ENCODE data around the gene PDE6D.

Gene PDE6D

GRCh38 chr2:231785413-231785812 lies 4.3 kb upstream of the PDE6D start:
- Histone ChIP-seq H3K36me3 (ENCODE audit: control insufficient read depth, insufficient read depth, low read length) (peaks cover 2% of the 10 kb centered on the region), H3K27me3 (replicated peaks; ENCODE audit: control insufficient read depth, insufficient read depth, low read length) (no peaks in the 10 kb centered on the region), H3K4me3 (replicated peaks; ENCODE audit: low read depth, low read length) (peak overlapping the region; percentile 96)

GRCh38 chr2:231781798-231782726 lies 980 bp upstream of the PDE6D start:
- no peak for DNase-seq (ENCODE audit: extremely low read depth, insufficient read length)
- TF ChIP-seq CTCF (IDR thresholded peaks at IDR 0.05; ENCODE audit: insufficient read depth, low read length, poor library complexity, severe bottlenecking): no peak
- peak overlapping the region; percentile 86 for H3K4me3 ChIP-seq (replicated peaks; ENCODE audit: low read depth, low read length)

More at GRCh38 chr2:231785413-231785812, 4.3 kb upstream of the PDE6D start:
- no peak for DNase-seq (ENCODE audit: extremely low read depth, insufficient read length)
- TF ChIP-seq CTCF (IDR thresholded peaks at IDR 0.05; ENCODE audit: insufficient read depth, low read length, poor library complexity, severe bottlenecking): no peak

GRCh38 chr2:231780123-231780908 lies 766 bp downstream of the PDE6D start:
- H3K4me3 ChIP-seq (replicated peaks; ENCODE audit: low read depth, low read length): peak overlapping the region; percentile 86
- no peaks in the 10 kb centered on the region for H3K36me3 ChIP-seq (ENCODE audit: control insufficient read depth, insufficient read depth, low read length)
- H3K27me3 ChIP-seq (replicated peaks; ENCODE audit: control insufficient read depth, insufficient read depth, low read length): no peaks in the 10 kb centered on the region
- no peak for TF ChIP-seq CTCF (IDR thresholded peaks at IDR 0.05; ENCODE audit: insufficient read depth, low read length, poor library complexity, severe bottlenecking)
- peak; percentile 15 for DNase-seq (ENCODE audit: extremely low read depth, insufficient read length)

More at GRCh38 chr2:231781798-231782726, 980 bp upstream of the PDE6D start:
- Histone ChIP-seq H3K27me3 (replicated peaks; ENCODE audit: control insufficient read depth, insufficient read depth, low read length) (no peaks in the 10 kb centered on the region), H3K36me3 (ENCODE audit: control insufficient read depth, insufficient read depth, low read length) (no peaks in the 10 kb centered on the region)

GRCh38 chr2:231769170-231770136 lies 11.6 kb downstream of the PDE6D start:
- H3K4me3 ChIP-seq (replicated peaks; ENCODE audit: low read depth, low read length): no peak overlapping the region
- peak; percentile 26 for DNase-seq (ENCODE audit: extremely low read depth, insufficient read length)
- no peaks in the 10 kb centered on the region for H3K36me3 ChIP-seq (ENCODE audit: control insufficient read depth, insufficient read depth, low read length)
- H3K27me3 ChIP-seq (replicated peaks; ENCODE audit: control insufficient read depth, insufficient read depth, low read length): no peaks in the 10 kb centered on the region
- TF ChIP-seq CTCF (IDR thresholded peaks at IDR 0.05; ENCODE audit: insufficient read depth, low read length, poor library complexity, severe bottlenecking): peak; percentile 14

- DNase-seq (ENCODE audit: extremely low read depth, insufficient read length): peak; percentile 21
- Histone ChIP-seq H3K27me3 (replicated peaks; ENCODE audit: control insufficient read depth, insufficient read depth, low read length) (no peaks in the 10 kb centered on the region), H3K36me3 (ENCODE audit: control insufficient read depth, insufficient read depth, low read length) (no peaks in the 10 kb centered on the region; the same call in 1 of the 2 replicates), H3K4me3 (replicated peaks; ENCODE audit: low read depth, low read length) (no peak overlapping the region)
- TF ChIP-seq CTCF (IDR thresholded peaks at IDR 0.05; ENCODE audit: insufficient read depth, low read length, poor library complexity, severe bottlenecking): no peak
Measured at GRCh38 chr2:231765496-231765929, 15.6 kb downstream of the PDE6D start.

Measured in GM06990 (cell line).